ENCODE measurements around the gene PHTF1.

GRCh38 chr1:113692342-113692741 is 66.9 kb downstream of the PHTF1 start:
- TF ChIP-seq CTCF (IDR thresholded peaks at IDR 0.05) = no peak
- no peak for TF ChIP-seq EZH2 (IDR thresholded peaks at IDR 0.05; ENCODE audit: borderline replicate concordance, insufficient read depth, low read depth, low read length, poor library complexity, severe bottlenecking)
